ENCODE data around the gene WDPCP.
A peak's percentile ranks its signal among the peaks of the same experiment; 100 is the strongest.

- TF ChIP-seq CTCF (IDR thresholded peaks at IDR 0.05; ENCODE audit: poor library complexity, severe bottlenecking) (no peak), EP300 (conservative IDR thresholded peaks at IDR 0.05; ENCODE audit: poor library complexity, severe bottlenecking) (peak; percentile 29), RAD21 (conservative IDR thresholded peaks at IDR 0.05) (no peak), TAF1 (IDR thresholded peaks at IDR 0.05; ENCODE audit: low read depth) (no peak), POLR2AphosphoS5 (IDR thresholded peaks at IDR 0.05) (no peak), SMC3 (conservative IDR thresholded peaks at IDR 0.05; ENCODE audit: poor library complexity) (no peak), EZH2 (IDR thresholded peaks at IDR 0.05; ENCODE audit: borderline replicate concordance, insufficient read depth, low read length, poor library complexity, severe bottlenecking) (no peak), MXI1 (conservative IDR thresholded peaks at IDR 0.05; ENCODE audit: poor library complexity, severe bottlenecking) (no peak)
- TF ChIP-seq, protein P1, sequence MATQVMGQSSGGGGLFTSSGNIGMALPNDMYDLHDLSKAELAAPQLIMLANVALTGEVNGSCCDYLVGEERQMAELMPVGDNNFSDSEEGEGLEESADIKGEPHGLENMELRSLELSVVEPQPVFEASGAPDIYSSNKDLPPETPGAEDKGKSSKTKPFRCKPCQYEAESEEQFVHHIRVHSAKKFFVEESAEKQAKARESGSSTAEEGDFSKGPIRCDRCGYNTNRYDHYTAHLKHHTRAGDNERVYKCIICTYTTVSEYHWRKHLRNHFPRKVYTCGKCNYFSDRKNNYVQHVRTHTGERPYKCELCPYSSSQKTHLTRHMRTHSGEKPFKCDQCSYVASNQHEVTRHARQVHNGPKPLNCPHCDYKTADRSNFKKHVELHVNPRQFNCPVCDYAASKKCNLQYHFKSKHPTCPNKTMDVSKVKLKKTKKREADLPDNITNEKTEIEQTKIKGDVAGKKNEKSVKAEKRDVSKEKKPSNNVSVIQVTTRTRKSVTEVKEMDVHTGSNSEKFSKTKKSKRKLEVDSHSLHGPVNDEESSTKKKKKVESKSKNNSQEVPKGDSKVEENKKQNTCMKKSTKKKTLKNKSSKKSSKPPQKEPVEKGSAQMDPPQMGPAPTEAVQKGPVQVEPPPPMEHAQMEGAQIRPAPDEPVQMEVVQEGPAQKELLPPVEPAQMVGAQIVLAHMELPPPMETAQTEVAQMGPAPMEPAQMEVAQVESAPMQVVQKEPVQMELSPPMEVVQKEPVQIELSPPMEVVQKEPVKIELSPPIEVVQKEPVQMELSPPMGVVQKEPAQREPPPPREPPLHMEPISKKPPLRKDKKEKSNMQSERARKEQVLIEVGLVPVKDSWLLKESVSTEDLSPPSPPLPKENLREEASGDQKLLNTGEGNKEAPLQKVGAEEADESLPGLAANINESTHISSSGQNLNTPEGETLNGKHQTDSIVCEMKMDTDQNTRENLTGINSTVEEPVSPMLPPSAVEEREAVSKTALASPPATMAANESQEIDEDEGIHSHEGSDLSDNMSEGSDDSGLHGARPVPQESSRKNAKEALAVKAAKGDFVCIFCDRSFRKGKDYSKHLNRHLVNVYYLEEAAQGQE (IDR thresholded peaks at IDR 0.05; ENCODE audit: borderline replicate concordance): no peak
These were observed 154.0 kb downstream of the WDPCP start for GRCh38 chr2:63434024-63435001.

Measured in neural cell (in vitro differentiated cells).